Body of pancreas (tissue), 4 donors: ENCODE results near the gene ENOPH1.

Experiments
- CTCF ChIP-seq, 7 experiments: fragments of 450-650 bp in 4 of 7; fragments of 200-600 bp in 3 of 7; sonication (generic) in 3 of 7; IDR thresholded peaks; one replicate each; pipeline ENCODE4 v1.5.1; 2016 to 2019; ENCODE audit warnings: antibody characterized with exemption in 7 of 7
- POLR2A ChIP-seq, 3 donors: fragments of 450-650 bp; IDR thresholded peaks; one replicate each; pipeline ENCODE4 v1.6.1; 2016; ENCODE audit warnings: antibody characterized with exemption in 3 of 3, mild to moderate bottlenecking in 2 of 3

DNA sequence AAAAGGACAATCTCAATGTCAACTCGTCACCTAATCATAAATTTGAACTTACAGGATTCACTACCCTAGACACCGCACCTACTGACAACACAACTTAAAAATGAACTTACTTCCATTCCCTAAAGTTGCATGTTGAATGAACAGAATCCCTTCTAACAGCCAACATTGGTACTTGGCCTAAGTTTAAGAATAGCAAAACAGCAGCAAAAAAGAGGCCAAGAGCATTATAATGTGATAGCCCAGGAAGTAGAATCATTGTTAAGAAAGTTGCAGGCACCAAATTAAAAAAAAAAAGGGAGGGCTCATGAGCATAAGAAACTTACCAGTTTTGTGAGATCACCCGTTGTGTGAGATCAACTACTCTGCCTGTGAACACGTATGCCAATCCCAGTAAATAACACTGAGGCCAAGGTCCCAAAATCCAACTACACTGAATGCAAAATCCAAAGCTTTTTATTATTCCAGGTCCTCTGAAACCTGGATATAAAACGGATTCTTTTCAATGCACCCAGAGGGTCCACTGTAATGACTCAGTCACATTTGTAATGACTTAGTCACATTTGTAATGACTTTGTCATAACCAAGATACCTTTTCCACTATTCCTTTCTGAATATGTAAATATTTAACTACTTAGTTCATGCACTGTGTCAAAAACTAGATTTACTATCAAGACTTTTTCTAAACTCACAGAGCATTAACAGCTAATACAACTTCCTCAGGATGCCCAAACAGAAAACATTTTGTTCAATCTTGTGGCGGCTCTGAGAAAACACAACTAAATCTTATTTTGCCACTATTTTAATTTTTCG, 6.9 kb upstream of the ENOPH1 start:
- TF ChIP-seq POLR2A (IDR thresholded peaks at IDR 0.05) (no peak), CTCF (IDR thresholded peaks at IDR 0.05) (no peak)
